Stomach (tissue), 9 donors: ENCODE measurements around the gene SMAGP. TPM values are rescaled to one million over a fixed set of nuclear protein-coding genes. Genes with fewer than 3 reads are reported as not detected.

Source experiments
- DNase-seq, 2 donors: peaks; one replicate each; pipeline versions ENCODE4 v3.0.0 to v3.0.0-alpha.2; 2013 to 2019
- H3K27ac ChIP-seq, 5 donors: fragments of 200-600 bp in 4 of 5; sonication (generic) in 4 of 5; one replicate each; pipeline ENCODE4 v1.5.1; 2013 to 2019; ENCODE audit warnings: mild to moderate bottlenecking in 1 of 5, moderate library complexity in 1 of 5
- H3K27me3 ChIP-seq, 3 donors: fragments of 200-600 bp; sonication (generic); one replicate each; pipeline ENCODE4 v1.5.1; 2017 to 2019; ENCODE audit warnings: mixed run types in 1 of 3
- H3K36me3 ChIP-seq, 4 donors: fragments of 200-600 bp; sonication (generic); 1 replicate in 3 of 4; 2 replicates in 1 of 4; pipeline ENCODE4 v1.5.1; 2016 to 2019
- H3K4me1 ChIP-seq, 4 donors: fragments of 200-600 bp; sonication (generic); one replicate each; pipeline ENCODE4 v1.5.1; 2016 to 2019
- H3K4me3 ChIP-seq, 4 donors: fragments of 200-600 bp; sonication (generic) in 3 of 4; one replicate each; pipeline ENCODE4 v1.5.1; 2016 to 2019; ENCODE audit warnings: mild to moderate bottlenecking in 1 of 4
- H3K9me3 ChIP-seq, 4 donors: fragments of 200-600 bp; sonication (generic); one replicate each; pipeline ENCODE4 v1.5.1; 2016 to 2019
- EP300 ChIP-seq: sonication (generic); formaldehyde crosslinking; IDR thresholded peaks from one replicate; pipeline ENCODE4 v1.6.1; 2017; ENCODE audit warnings: antibody characterized with exemption
- POLR2A ChIP-seq, 4 donors: fragments of 450-650 bp; IDR thresholded peaks; one replicate each; pipeline ENCODE4 v1.6.1; 2016; ENCODE audit warnings: antibody characterized with exemption in 4 of 4, control low read depth in 2 of 4, mild to moderate bottlenecking in 1 of 4, moderate library complexity in 1 of 4
- POLR2AphosphoS5 ChIP-seq, 3 donors: sonication (generic); formaldehyde crosslinking; IDR thresholded peaks; one replicate each; pipeline ENCODE4 v1.6.1; 2016; ENCODE audit warnings: antibody characterized with exemption in 3 of 3
- WGBS, 5 donors: extraction: QIAGEN DNeasy Blood & Tissue Kit in 3 of 5; methylation state at CpG; one replicate each; pipeline versions ENCODE4 v1.1.5 to v1.1.7; 2013 to 2018; 5-methylcytosine and 5-hydroxymethylcytosine counted together
- intact Hi-C: fragments of 100-400 bp; cut with DNase I; formaldehyde crosslinking; loops from one replicate; pipeline ENCODE4 v1.15.1; 2023; ENCODE audit warnings: low total_unique reads
- polyA plus RNA-seq, 3 donors: library from polyadenylated mRNA; stranded (reverse); fragments of 200-250 nt; gene quantifications; one replicate each; pipeline ENCODE4 v1.2.3, GENCODE V29; 2013
- total RNA-seq, 5 donors: library from RNA; depleted of rRNA; stranded (reverse); fragments of >200 nt; gene quantifications; one replicate each; pipeline versions ENCODE4 v1.1.0 to v1.2.3, GENCODE V29; 2014 to 2016
- TF ChIP-seq, protein P1 (sequence below), 7 experiments: fragments of 450-650 bp in 4 of 7; fragments of 200-600 bp in 3 of 7; sonication (generic) in 3 of 7; IDR thresholded peaks; one replicate each; pipeline ENCODE4 v1.5.1; 2016 to 2019; ENCODE audit warnings: antibody characterized with exemption in 7 of 7, control low read depth in 2 of 7, mild to moderate bottlenecking in 1 of 7
- donor health status: healthy with polysubstance abuse.
- donor health status: Bipolar disorder and iron deficiency.
- donor health status: healthy.

The SMAGP gene
- total and polyA plus RNA-seq, 8 donors = 2.3 to 74.9 (median 27.6) TPM

DNA sequence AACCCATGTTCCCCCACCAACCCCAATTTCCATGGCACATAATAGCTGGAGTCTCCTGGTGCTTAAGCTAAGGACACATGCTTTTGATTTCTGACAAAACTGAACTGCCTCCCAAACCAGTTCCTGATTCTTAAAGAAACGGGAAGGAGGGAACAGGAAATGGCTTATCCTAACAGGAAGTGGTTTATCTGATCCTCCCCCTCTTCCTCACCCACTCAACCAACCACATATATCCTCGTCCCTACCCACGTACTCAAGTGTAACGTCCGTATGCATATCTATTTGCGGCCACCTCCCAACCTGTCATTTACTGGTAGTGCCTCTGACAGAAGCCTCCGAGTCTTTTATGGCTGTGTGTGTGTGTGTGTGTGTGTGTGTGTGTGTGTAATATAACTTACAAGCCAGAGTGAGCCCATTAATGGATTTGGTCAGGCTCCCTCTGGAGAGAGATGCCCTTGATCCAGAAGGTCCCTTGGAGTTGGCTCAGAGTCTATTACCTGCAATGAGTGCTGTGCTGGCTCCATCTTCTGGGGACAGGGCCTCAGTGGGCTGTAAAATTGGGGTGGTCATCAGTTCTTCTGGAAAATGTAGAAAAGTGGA lies 23.9 kb downstream of the SMAGP start:
- 13 to 39% (median 19%) methylated on average over 7 of the region's 7 CpGs for WGBS, 5 donors
- peak overlapping the region; percentile 5 to 73 (median 37) for H3K27ac ChIP-seq
- peak in 1 of 2 donors; percentile 55 for DNase-seq
- no peaks in the 10 kb centered on the region for H3K9me3 ChIP-seq
- no peak for TF ChIP-seq EP300
- TF ChIP-seq POLR2AphosphoS5 (IDR thresholded peaks at IDR 0.05) = no peak
- TF ChIP-seq POLR2A (IDR thresholded peaks at IDR 0.05) = no peak
- TF ChIP-seq, protein P1, sequence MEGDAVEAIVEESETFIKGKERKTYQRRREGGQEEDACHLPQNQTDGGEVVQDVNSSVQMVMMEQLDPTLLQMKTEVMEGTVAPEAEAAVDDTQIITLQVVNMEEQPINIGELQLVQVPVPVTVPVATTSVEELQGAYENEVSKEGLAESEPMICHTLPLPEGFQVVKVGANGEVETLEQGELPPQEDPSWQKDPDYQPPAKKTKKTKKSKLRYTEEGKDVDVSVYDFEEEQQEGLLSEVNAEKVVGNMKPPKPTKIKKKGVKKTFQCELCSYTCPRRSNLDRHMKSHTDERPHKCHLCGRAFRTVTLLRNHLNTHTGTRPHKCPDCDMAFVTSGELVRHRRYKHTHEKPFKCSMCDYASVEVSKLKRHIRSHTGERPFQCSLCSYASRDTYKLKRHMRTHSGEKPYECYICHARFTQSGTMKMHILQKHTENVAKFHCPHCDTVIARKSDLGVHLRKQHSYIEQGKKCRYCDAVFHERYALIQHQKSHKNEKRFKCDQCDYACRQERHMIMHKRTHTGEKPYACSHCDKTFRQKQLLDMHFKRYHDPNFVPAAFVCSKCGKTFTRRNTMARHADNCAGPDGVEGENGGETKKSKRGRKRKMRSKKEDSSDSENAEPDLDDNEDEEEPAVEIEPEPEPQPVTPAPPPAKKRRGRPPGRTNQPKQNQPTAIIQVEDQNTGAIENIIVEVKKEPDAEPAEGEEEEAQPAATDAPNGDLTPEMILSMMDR (IDR thresholded peaks at IDR 0.05) = no peak
- H3K27me3 ChIP-seq = no peaks in the 10 kb centered on the region
- intact Hi-C loops = no loop called here
- H3K4me1 ChIP-seq = peaks cover 0 to 67% (median 33%) of the 10 kb centered on the region in 4 donors
- no peak overlapping the region for H3K4me3 ChIP-seq
- peaks cover 39 to 55% (median 51%) of the 10 kb centered on the region in 4 donors for H3K36me3 ChIP-seq

DNA sequence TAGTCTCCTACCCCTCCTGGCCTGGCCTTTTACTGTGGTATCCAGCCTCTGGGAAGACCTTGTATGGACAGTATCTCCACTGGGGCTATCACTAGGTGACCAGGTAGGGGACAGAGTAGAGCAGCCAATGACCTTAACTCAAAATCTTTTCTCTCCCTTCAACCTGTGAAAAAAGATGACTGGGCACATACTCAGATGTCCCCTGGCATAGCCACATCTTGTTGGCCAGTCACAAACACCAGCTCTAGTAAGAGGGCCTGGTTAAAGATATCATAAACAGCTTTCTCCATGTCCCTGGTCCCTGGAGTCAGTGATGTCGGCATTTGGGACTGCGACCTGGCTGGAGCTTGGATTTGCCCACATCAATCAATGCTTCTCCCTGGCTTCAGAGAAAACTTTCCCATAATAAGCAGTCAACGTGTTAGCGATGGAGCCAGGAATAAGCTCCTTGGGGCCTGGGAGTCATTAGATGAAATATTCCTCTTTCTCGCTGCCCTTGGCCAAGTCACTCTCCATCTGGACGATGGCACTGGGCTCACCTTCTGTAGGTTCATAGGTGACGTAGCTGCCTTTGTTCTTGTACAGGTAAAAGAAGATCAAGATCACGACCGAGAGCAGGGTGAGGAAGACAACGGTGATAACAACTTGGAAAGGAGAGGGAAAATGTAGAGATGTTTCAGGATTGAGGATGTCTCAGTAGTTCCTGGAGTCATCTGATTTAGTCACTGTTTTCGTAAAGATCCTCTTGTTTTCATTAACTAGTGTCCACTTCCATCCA lies 24.6 kb downstream of the SMAGP start:
- intact Hi-C loops = no loop called here
- peak overlapping the region in 4 of 5 donors; percentile 33 to 73 (median 44) for H3K27ac ChIP-seq

DNA sequence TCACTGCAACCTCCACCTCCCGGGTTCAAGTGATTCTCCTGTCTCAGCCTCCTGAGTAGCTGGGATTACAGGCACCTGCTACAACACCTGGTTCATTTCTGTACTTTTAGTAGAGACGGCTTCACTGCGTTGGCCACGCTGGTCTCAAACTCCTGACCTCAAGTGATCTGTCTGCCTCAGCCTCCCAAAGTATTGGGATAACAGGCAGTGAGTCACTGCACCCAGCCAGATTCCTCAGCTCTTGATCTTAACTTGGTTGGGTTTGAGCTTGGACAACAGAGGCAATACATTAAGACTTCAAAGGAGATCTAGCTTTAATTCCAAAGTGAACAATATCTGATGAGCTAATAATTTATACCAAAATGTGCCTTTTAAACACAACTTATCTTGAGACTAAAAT lies 25.9 kb downstream of the SMAGP start:
- TF ChIP-seq, protein P1 (IDR thresholded peaks at IDR 0.05) = no peak
- TF ChIP-seq POLR2AphosphoS5 (IDR thresholded peaks at IDR 0.05) = peak in 1 of 3 donors; percentile 28
- no peak overlapping the region for H3K27ac ChIP-seq
- no peaks in the 10 kb centered on the region for H3K9me3 ChIP-seq
- DNase-seq = no peak
- no peaks in the 10 kb centered on the region for H3K27me3 ChIP-seq
- intact Hi-C loops = no loop called here
- peaks cover 20 to 85% (median 49%) of the 10 kb centered on the region in 4 donors for H3K4me1 ChIP-seq
- peaks cover 51 to 63% (median 61%) of the 10 kb centered on the region in 4 donors for H3K36me3 ChIP-seq
- 62 to 95% (median 90%) methylated on average over 4 of the region's 4 CpGs for WGBS, 5 donors
- no peak overlapping the region for H3K4me3 ChIP-seq

More for the DNA sequence above, 24.6 kb downstream of the SMAGP start:
- no peak for DNase-seq
- TF ChIP-seq EP300 = no peak
- TF ChIP-seq POLR2AphosphoS5 (IDR thresholded peaks at IDR 0.05) = no peak
- TF ChIP-seq, protein P1 (IDR thresholded peaks at IDR 0.05) = no peak
- TF ChIP-seq POLR2A (IDR thresholded peaks at IDR 0.05) = no peak
- 84 to 89% (median 87%) methylated on average over 11 of the region's 11 CpGs for WGBS, 5 donors
- no peak overlapping the region for H3K4me3 ChIP-seq
- peaks cover 7 to 74% (median 39%) of the 10 kb centered on the region in 4 donors for H3K4me1 ChIP-seq
- H3K27me3 ChIP-seq = no peaks in the 10 kb centered on the region
- no peaks in the 10 kb centered on the region for H3K9me3 ChIP-seq
- H3K36me3 ChIP-seq = peaks cover 46 to 58% (median 56%) of the 10 kb centered on the region in 4 donors

DNA sequence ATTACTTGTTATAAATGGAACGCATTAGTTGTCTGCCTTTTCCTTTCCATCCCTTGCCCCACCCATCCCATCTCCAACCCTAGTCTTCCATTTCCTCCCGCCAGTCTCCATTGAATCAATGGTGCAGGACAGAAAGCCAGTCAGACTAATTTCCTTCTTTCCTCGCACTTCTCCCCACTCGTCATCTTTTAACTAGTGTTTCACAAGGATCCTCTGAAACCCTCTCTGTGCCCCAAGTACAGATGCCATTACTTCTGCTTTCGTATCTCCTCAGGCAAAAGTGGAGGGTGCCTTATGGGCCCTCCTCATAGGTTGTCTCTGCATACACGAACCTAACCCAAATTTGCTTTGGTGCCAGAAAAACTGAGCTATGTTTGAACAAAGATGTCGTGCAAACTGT lies 27.3 kb downstream of the SMAGP start:
- no peak for DNase-seq
- 52 to 63% (median 58%) methylated on average over 7 of the region's 7 CpGs for WGBS, 5 donors
- TF ChIP-seq EP300 = no peak
- TF ChIP-seq POLR2AphosphoS5 (IDR thresholded peaks at IDR 0.05) = no peak
- TF ChIP-seq, protein P1 (IDR thresholded peaks at IDR 0.05) = no peak
- no peak for TF ChIP-seq POLR2A (IDR thresholded peaks at IDR 0.05)
- H3K27ac ChIP-seq = peak overlapping the region in 1 of 5 donors; percentile 44
- peaks cover 51 to 63% (median 61%) of the 10 kb centered on the region in 4 donors for H3K36me3 ChIP-seq
- H3K9me3 ChIP-seq = no peaks in the 10 kb centered on the region
- H3K4me1 ChIP-seq = peaks cover 20 to 88% (median 53%) of the 10 kb centered on the region in 4 donors
- intact Hi-C loops = no loop called here
- no peak overlapping the region for H3K4me3 ChIP-seq
- no peaks in the 10 kb centered on the region for H3K27me3 ChIP-seq
